A204.1 (cell line): ENCODE measurements around the gene RPL37.
"Not testable (repeated sequence)": the region's sequence is repeated elsewhere in the genome, so short reads cannot be mapped to it uniquely, and the experiment has no call there.

ENCODE experiments used
- FAIRE-seq: peaks from 2 replicates; lab custom pipeline; 2012; peaks lifted over from hg19 to GRCh38; lab: Jason Lieb, UNC

RPL37 gene

DNA sequence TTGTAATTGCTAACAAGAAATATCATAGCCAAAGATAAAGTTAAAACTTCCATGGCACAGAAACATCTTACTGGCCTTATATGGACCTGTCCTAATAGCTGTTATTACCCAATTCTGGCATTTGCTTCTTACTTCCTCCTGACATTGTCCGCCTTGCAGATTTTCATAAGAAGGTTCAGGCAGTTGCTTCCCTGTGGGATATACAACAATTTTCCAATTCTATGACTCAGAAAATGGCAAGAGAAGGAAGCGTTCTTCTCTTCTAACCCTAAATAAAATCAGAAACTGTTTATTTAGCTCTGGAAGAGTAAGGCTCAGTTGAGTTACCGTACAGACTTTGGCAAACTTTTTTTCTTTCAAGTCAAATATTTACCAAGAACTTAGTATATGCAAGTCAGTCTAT, 38.5 kb downstream of the RPL37 start:
- no peak for FAIRE-seq

DNA sequence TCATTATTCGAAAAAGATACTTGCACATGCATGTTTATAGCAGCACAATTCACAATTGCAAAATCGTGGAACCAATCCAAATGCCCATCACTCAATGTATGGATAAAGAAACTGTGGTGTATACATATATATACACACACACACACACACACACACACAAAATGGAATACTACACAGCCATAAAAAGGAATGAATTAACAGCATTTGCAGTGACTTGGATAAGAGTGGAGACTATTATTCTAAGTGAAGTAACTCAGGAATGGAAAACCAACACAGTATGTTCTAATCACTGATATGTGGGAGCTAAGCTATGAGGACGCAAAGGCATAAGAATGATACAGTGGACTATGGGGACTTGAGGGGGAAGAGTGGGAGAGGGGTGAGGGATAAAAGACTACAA, 40.1 kb downstream of the RPL37 start:
- not testable (repeated sequence) for FAIRE-seq

DNA sequence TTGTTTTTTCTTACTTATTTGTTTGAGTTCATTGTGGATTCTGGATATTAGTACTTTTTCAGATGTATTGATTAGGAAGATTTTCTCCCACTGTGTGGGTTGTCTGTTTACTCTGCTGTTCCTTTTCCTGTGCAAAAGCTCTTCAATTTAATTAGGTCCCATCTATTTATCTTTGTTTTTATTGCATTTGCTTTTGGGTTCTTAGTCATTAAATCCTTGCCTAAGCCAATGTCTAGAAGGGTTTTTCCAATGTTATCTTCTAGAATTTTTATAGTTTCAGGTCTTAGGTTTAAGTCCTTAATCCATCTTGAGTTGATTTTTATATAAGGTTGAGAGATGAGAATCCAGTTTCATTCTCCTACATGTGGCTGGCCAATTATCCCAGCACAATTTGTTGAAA, 40.7 kb downstream of the RPL37 start:
- not testable (repeated sequence) for FAIRE-seq

DNA sequence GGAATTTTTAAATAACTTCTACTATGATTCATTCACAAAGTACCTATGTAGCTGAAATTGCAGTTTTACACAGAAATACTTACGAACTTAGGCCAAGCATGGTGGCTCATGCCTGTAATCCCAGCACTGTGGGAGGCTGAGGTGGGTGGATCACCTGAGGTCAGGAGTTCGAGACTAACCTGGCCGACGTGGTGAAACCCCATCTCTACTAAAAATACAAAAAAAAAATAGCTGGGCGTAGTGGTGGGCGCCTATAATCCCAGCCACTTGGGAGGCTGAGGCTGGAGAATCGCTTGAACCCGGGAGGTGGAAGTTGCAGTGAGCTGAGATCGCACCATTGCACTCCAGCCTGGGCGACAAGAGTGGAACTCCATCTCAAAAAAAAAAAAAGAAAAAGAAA, 42.3 kb downstream of the RPL37 start:
- not testable (repeated sequence) for FAIRE-seq

DNA sequence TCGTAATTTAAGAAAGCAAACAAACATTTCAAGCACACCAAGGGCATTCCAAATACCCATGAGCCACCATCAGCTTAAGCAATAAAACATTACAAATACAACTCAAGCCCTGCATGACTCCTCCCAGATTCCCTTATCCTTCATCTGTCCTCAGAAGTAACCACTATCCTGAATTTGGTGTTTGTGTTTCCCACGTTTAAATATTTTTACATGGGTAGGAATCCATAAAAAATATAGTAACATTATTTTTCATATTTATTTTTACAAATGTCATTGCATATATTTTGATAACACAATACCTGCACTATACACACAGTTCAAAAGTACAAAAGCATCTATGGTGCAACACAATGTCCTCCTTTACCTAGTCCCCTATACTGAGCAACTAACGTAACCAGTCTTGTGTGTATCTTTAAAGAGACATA, 43.3 kb downstream of the RPL37 start:
- FAIRE-seq, result no peak

DNA sequence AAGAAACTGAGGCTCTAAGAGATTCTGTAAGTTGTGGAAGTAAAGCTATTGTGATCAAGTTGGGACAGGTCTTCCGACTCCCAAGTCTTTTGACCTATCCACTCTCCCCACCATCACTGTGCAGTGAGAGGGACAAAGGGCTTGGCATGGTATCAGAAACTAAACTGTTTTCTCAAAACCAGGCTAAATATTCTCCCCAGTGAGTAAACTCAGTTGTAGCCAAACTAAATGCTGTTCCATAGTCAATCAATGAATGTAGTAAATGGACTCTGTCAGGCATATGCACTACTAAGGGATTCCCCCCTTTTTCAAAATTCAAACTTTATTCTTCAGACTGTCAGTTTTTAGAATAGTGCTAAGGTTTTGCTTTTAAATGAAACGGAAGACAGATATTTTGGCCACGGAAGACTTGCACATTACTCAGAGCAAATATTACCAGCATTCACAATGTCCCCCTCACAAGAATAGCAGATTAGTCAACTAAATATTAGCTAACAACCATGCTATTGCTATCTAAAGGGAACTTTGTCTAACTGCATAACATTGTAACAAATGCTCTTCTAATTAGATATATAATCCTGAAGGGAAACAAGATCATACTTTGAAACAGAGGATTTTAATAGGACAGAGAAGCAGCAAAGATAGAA, 44.0 kb downstream of the RPL37 start:
- FAIRE-seq, result no peak

DNA sequence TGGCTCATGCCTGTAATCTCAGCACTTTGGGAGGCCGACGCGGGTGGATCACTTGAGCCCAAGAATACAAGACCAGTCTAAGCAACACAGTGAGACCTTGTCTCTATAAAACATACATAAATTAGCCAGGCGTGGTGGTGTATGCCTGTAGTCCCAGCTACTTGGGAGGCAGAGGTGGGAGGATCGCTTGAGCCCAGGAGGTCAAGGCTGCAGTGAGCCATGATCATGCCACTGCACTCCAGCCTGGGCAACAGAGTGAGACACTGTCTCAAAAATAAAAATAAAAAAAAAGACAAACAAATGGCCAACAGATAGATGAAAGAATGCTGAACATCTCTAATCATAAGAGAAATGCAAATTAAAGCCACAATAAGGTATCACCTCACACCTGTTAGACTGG, 46.1 kb downstream of the RPL37 start:
- not testable (repeated sequence) for FAIRE-seq

DNA sequence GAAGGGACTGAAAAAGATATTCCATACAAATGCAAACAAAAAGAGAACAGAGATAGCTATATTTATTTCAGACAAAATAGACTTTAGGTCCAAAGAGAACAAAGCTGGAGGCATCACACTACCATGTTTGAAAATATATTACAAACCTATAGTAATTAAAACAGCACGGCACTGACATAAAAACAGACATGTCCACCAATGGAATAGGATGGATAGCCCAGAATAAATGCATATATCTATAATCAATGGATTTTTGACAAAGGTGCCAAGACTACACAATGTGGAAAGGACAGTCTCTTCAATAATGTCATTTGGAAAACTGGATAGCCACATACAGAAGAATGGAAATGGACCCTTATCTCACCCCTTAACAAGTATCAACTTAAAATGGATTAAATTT, 47.0 kb downstream of the RPL37 start:
- FAIRE-seq, result no peak

DNA sequence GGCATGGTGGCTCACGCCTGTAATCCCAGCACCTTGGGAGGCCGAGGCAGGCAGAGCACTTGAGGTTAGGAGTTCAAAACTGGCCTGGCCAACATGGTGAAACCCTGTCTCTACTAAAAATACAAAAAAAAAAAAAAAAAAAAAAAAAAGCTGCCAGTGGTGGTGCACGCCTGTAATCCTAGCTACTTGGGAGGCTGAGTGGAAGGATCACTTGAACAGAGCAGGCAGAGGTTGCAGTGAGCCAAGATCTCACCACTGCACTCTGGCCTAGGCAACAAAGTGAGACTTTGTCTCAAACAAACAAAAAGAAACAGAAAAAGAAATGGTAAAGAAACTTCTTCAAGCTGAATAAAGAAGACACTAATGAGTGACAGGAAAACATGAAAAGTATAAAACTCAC, 48.4 kb downstream of the RPL37 start:
- not testable (repeated sequence) for FAIRE-seq

DNA sequence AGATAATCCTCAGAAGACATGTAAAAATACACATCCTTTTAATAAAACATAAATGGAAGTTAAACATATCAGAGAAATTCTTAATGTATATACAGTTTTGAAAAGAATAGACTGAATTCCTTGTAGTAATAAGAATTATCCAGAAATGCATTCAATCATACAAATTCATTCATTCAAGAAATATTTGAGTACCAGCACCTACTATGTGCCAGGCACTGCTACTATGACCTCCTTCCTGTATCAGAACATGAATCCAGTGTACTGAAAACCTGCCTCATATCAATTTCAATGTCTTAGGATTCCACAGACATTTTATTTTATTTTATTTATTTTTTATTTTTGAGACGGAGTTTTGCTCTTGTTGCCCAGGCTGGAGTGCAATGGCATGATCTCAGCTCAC, 50.1 kb downstream of the RPL37 start:
- no peak for FAIRE-seq

DNA sequence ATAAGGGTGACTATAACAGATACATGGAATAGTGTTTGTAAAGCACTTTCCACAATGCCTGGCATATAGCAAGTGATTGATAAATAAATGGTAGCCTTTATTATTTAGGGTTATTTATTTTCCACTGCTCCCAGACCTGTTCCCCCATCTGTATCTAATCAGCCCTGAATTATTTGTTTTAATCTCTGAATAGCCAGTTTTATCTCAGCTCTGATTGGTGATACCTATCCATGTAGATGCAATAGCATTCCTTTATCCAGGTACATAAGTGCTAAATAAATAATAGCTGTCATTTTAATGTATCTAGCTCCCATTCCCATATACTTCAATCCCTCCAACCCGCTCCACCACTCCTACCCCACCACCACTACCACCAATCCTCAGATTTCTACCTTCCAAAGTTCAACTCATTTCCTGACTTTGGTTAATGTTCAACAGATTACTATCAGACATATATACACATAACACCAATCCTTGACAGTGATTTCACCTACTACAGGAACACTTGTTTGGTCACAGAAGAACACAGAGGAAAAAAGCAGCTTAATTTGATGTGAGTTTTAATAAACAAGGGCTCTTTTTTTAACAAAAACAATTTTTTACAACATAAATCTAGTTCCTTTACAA, 50.9 kb downstream of the RPL37 start:
- FAIRE-seq, result no peak

DNA sequence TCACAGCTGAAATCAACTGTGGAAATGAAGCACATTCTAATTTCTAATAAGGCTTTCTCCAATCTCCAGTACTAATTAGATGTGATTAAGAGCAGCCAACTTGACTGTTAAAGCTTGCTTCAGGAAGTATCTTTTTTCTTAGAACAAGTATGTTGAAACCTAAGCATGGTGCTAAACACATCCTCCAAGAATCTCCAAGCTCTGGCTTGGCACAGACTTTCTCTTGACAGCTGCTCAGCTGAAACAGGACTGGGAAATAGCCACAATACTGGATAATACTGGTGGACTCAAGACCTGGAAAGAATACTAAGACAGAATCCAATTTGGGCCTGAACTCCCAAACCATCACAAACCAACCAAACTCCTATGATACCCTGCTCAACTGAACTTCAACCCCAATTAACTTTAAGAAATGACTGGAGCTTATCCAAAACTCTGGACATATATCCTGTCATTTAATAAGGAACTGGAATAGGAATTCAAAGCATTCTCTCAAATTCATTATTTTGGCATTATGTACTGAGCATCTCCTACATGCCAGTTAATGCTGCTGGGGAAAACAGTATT, 53.1 kb downstream of the RPL37 start:
- no peak for FAIRE-seq

DNA sequence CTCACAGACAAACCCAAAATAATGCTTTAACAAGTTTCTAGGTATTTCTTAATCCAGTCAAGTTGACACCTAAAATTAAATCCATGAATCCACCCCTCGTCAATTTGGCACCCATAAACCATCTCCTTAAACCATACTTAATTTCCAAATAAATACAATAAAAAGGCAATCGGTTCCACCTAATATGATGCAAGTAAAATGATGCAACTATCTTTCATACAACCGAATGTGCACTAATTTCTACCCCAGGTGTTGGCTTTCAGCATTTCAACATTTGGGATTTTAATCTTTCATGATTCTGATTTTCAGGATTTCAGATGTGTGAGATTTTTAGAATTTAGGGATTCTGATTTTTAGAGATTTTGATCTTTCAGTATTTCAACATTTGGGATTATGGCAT, 54.2 kb downstream of the RPL37 start:
- no peak for FAIRE-seq

DNA sequence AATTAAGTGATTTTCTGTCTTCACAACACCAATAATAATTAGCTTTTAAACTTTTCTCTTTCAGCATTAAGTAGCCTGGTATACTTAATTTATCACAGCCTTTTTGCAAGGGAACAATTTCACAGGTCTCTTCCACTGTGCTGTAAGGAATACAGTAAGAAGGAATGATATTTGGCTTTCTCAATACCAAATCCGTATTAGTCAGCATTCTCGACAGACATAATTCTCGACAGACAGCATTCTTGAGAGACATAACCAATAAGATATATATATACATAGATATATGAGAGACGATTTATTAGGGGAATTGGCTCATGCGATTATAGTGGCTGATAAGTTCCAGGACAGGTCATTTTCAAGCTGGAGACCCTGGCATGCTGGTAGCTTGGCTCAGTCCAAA, 54.8 kb downstream of the RPL37 start:
- FAIRE-seq, result no peak

DNA sequence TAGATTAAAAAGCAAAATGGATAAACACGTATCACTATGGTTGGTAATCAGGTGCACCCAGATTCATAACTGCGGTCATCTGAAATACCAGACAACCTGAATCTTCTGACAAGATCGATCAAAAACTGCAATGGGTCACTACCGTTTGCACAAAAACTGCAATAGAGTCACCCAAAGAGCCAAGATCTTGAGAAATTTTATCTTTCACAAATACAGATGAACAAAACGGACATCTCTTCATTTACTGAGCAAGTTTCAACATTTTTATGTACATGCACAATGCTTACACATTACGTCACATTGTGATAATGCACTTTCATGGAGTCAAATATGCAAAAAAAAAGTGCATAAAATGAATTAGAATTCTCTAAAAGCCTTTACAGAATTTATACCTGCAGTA, 55.5 kb downstream of the RPL37 start:
- FAIRE-seq, result no peak

DNA sequence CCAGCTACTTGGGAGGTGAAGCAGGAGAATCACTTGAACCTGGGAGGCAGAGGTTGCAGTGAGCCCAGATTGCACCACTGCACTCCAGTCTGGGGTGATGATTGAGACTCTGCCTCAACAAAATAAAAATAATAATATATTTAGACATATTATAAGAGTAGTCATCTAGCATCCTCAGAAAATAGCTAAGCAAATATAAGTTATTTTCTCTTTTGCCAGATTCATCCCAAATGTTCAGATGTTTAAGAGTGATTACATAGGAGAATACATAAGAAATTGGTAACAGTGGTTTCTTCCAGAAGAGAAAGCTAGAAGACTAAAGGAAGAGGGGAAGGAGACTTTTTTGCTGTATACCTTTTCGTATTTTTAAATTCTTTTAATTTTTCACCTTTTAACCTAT, 56.9 kb downstream of the RPL37 start:
- FAIRE-seq, result no peak

DNA sequence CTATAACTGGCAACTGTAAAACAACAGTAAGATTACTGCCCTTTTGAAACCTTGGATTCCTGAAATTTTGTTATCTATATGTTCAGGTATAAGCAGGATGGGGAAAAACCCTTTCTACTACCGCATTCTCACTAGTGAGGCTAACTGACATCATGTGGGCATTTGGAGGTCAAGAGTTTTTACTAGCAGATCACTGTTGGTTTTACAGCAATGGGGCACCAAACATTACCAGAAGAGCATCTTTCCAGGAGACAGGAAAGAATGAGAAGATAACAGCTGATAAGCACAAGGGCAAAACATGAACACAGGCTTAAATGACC, 58.4 kb downstream of the RPL37 start:
- FAIRE-seq, result no peak

DNA sequence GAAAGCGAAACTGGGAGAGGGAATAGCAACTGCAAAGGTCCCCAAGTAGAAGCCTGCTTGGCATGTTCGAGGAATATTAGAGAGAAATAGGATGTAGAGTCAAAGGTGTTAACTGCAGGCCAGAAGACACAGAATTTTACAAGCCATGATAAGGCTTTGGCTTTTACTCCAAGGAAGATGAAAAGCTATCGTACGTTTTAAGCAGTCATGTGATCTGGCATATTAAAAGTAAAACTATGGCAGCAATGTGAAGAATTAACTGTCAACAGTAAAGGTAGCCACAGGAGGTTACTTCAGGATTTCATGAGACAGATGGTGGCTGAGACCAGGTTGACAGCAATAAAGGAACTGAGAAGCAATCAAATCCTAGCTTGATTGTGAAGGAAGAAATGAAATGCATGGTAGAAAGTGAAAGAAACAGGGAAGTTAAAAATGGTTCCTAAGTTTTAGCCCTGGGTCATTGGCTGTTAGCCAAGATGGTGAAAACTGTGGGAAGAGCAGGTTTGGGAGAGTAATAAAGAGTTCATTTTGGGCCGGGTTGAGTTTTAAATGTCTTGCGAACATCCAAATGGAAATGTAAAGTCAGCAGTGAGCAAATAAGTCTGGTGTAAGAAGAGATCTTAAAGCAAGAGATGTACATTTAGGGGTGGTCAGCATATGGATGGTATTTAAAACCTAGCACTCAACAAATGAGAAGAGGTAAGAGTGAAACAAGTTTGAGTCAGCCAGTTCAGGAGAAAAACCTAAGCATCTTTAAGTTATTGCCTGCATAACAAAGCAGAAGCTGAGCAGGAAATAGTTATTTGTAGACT, 59.0 kb downstream of the RPL37 start:
- no peak for FAIRE-seq
